Panc1 (cell line): ENCODE data around the gene ZNF563. TPM values are rescaled to one million over a fixed set of nuclear protein-coding genes. Genes with fewer than 3 reads are reported as not detected.

Experiments used
- ATAC-seq: fragments of 200-7000 bp; cut with Tn5 transposase; 2 replicates; pipeline ENCODE4 v1.9.1; 2020; ENCODE audit warnings: mild to moderate bottlenecking, moderate library complexity
- BruUV-seq: library from RNA; stranded (reverse); fragments of 400-500 nt; replicated peaks from 2 replicates; lab custom pipeline; 2021; lab: Mats Ljungman, UMichigan
- CTCF ChIA-PET: fragments of 300-600 bp; sonication (Branson Sonifier 250); formaldehyde crosslinking; loops from one replicate; lab custom pipeline; 2022; ENCODE audit warnings: antibody characterized with exemption; lab: Charles Lee
- POLR2A ChIA-PET: fragments of 300-600 bp; sonication (Branson Sonifier 250); formaldehyde crosslinking; loops from one replicate; lab custom pipeline; 2022; ENCODE audit warnings: antibody characterized with exemption; lab: Charles Lee
- DNase-seq: peaks from one replicate; pipeline ENCODE4 v3.0.0-alpha.2; 2010; ENCODE audit warnings: low read depth, low spot score
- H3K27ac ChIP-seq: 2 replicates; pipeline ENCODE4 v1.5.1; 2011; ENCODE audit warnings: mild to moderate bottlenecking, low read length, inconsistent platforms
- H3K27me3 ChIP-seq: fragments of 200-500 bp; sonication (Bioruptor generic); 2 replicates; pipeline ENCODE4 v1.6.0; 2014; ENCODE audit warnings: low read length, inconsistent platforms; ENCODE audit not compliant: control insufficient read depth, insufficient read depth
- H3K36me3 ChIP-seq: fragments of 200-500 bp; sonication (Bioruptor generic); 2 replicates; pipeline ENCODE4 v1.5.1; 2014; ENCODE audit warnings: inconsistent platforms, mild to moderate bottlenecking, low read length, moderate library complexity; ENCODE audit not compliant: control insufficient read depth, insufficient read depth
- H3K4me1 ChIP-seq: 2 replicates; pipeline ENCODE4 v1.5.1; 2011; ENCODE audit warnings: inconsistent platforms, mild to moderate bottlenecking, low read length, moderate library complexity; ENCODE audit not compliant: control insufficient read depth, insufficient read depth
- H3K4me3 ChIP-seq, 2 experiments: 2 replicates each; pipeline ENCODE4 v1.5.1; 2011 to 2012; ENCODE audit warnings: low read depth in 2 of 2, low read length in 2 of 2, mild to moderate bottlenecking in 2 of 2, inconsistent platforms in 1 of 2, moderate library complexity in 1 of 2
- H3K9me3 ChIP-seq: fragments of 200-500 bp; sonication (Bioruptor generic); 2 replicates; pipeline ENCODE4 v1.5.1; 2014; ENCODE audit warnings: low read depth, mild to moderate bottlenecking, inconsistent platforms, low read length, moderate library complexity; ENCODE audit not compliant: control insufficient read depth, insufficient read depth
- CTCF ChIP-seq: fragments of 450-650 bp; IDR thresholded peaks from 2 replicates; pipeline ENCODE4 v1.5.1; 2017; ENCODE audit warnings: mild to moderate bottlenecking
- POLR2AphosphoS5 ChIP-seq: IDR thresholded peaks from 2 replicates; pipeline ENCODE4 v1.6.1; 2012; ENCODE audit warnings: mild to moderate bottlenecking, low read depth, low read length, moderate library complexity
- REST ChIP-seq, 2 experiments: IDR thresholded peaks; 2 replicates each; pipeline ENCODE4 v1.6.1; 2011 to 2012; ENCODE audit warnings: low read depth in 2 of 2, control low read depth in 1 of 2, low read length in 1 of 2, mild to moderate bottlenecking in 1 of 2, moderate library complexity in 1 of 2; ENCODE audit not compliant: insufficient read depth in 1 of 2
- SIN3A ChIP-seq: IDR thresholded peaks from 2 replicates; pipeline ENCODE4 v1.6.1; 2012; ENCODE audit warnings: low read depth, mild to moderate bottlenecking, low read length, moderate library complexity, borderline replicate concordance; ENCODE audit not compliant: insufficient read depth
- TCF7L2 ChIP-seq: IDR thresholded peaks from 2 replicates; pipeline ENCODE4 v1.6.1; 2011; ENCODE audit warnings: mild to moderate bottlenecking, low read depth, low read length, inconsistent platforms
- in situ Hi-C: cut with HindIII; loops from 2 replicates; pipeline ENCODE4 v1.10.0; 2016; ENCODE audit warnings: low sequenced_read_pairs, low pct_unique_long_range_greater_than_20kb
- intact Hi-C: fragments of 100-400 bp; cut with micrococcal nuclease; formaldehyde crosslinking; loops from one replicate; pipeline ENCODE4 v1.10.0; 2022; ENCODE audit not compliant: unreplicated experiment
- total RNA-seq: library from RNA; stranded (reverse); gene quantifications from one replicate; pipeline ENCODE4 v1.2.1, GENCODE V29; 2021; ENCODE audit not compliant: unreplicated experiment

The ZNF563 gene
- total RNA-seq, 1 experiment from 2014 or later, result 2.2 TPM

- in situ Hi-C loops, result no loop called here
- Histone ChIP-seq H3K27me3 (no peaks in the 10 kb centered on the region), H3K9me3 (peaks cover 52% of the 10 kb centered on the region; the same call in 1 of the 2 replicates), H3K27ac (no peak overlapping the region), H3K4me3 (no peak overlapping the region), H3K36me3 (no peaks in the 10 kb centered on the region; the same call in 1 of the 2 replicates), H3K4me1 (no peaks in the 10 kb centered on the region)
- no peak for DNase-seq
- ATAC-seq, result no peak
- ChIA-PET POLR2A (interaction anchor here (0.6 kb wide), 1 partner anchor 17 kb away, joined by 3 read pairs; no protein-coding TSS in a partner anchor), CTCF (no interaction called here)
- TF ChIP-seq REST (IDR thresholded peaks at IDR 0.05; ENCODE audit: insufficient read depth in 1 of 2, low read depth in 2 of 2, low read length in 1 of 2), result no peak
- TF ChIP-seq CTCF, result no peak
- TF ChIP-seq SIN3A, result no peak
- no peak for TF ChIP-seq TCF7L2
- no peak for TF ChIP-seq POLR2AphosphoS5
- intact Hi-C loops, result no loop called here
- no TSS peak for BruUV-seq
These were observed 13.5 kb upstream of the ZNF563 start for GRCh38 chr19:12346896-12347295.

DNA sequence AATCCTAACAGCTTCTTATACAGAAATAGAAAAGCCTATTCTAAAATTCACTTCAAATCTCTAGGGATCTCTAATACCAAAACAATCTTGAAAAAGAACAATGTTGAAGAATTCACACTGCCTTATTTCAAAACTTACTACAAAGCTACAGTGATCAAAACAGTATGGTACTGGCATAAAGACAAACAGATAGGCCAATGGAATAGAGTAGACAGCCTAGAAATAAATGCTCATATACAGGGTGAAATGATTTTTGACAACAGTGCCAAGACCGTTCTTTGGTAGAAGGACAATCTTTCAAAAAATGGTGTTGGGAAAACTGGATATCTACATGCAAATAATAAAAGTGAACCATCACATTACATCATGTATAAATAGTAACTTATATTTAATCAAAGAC, 11.8 kb upstream of the ZNF563 start:
- no peak overlapping the region for H3K27ac ChIP-seq
- H3K4me1 ChIP-seq, result no peaks in the 10 kb centered on the region
- H3K27me3 ChIP-seq, result no peaks in the 10 kb centered on the region
- intact Hi-C loops (no loop called here), in situ Hi-C loops (no loop called here)
- CTCF ChIA-PET, result no interaction called here
- POLR2A ChIA-PET, result interaction anchor here (0.5 kb wide), 2 partner anchors 89 to 205 kb away, joined by 3 to 4 read pairs; partner anchors contain the start of gene ZNF20
- ATAC-seq (no peak), DNase-seq (no peak)
- BruUV-seq, result no TSS peak
- H3K4me3 ChIP-seq, result no peak overlapping the region
- no peaks in the 10 kb centered on the region for H3K36me3 ChIP-seq
- no peak for TF ChIP-seq REST (IDR thresholded peaks at IDR 0.05; ENCODE audit: insufficient read depth in 1 of 2, low read depth in 2 of 2, low read length in 1 of 2)
- peaks cover 39% of the 10 kb centered on the region; the same call in 1 of the 2 replicates for H3K9me3 ChIP-seq
